BE2C (cell line): Measurements from ENCODE around the gene GRK2.

Source experiments
- DNase-seq: peaks from one replicate; pipeline ENCODE4 v3.0.0-alpha.2; 2020
- H3K27me3 ChIP-seq: fragments of 250-450 bp; sonication (Bioruptor Pico); 2 replicates; pipeline ENCODE4 v1.5.1; 2020; ENCODE audit warnings: mild to moderate bottlenecking
- H3K36me3 ChIP-seq: fragments of 250-450 bp; sonication (Bioruptor Pico); 2 replicates; pipeline ENCODE4 v1.5.1; 2020; ENCODE audit warnings: mild to moderate bottlenecking
- H3K4me1 ChIP-seq: fragments of 250-450 bp; sonication (Bioruptor Pico); 2 replicates; pipeline ENCODE4 v1.5.1; 2020
- H3K4me3 ChIP-seq: 2 replicates; pipeline ENCODE4 v1.5.1; 2011; ENCODE audit warnings: low read depth, low read length
- H3K9me3 ChIP-seq: fragments of 250-450 bp; sonication (Bioruptor Pico); 2 replicates; pipeline ENCODE4 v1.5.1; 2020
- CTCF ChIP-seq: IDR thresholded peaks from 2 replicates; pipeline ENCODE4 v1.5.1; 2012; ENCODE audit warnings: mild to moderate bottlenecking, low read depth, low read length

Gene GRK2

GRCh38 chr11:67313125-67313890, 47.0 kb downstream of the GRK2 start:
- no peaks in the 10 kb centered on the region for H3K9me3 ChIP-seq
- H3K4me1 ChIP-seq = peaks cover 2% of the 10 kb centered on the region; the same call in 1 of the 2 replicates
- no peak for TF ChIP-seq CTCF
- no peaks in the 10 kb centered on the region for H3K27me3 ChIP-seq
- no peak for DNase-seq
- H3K36me3 ChIP-seq = no peaks in the 10 kb centered on the region
- H3K4me3 ChIP-seq = no peak overlapping the region

- DNase-seq = no peak
- Histone ChIP-seq H3K36me3 (no peaks in the 10 kb centered on the region), H3K4me3 (no peak overlapping the region), H3K9me3 (no peaks in the 10 kb centered on the region), H3K27me3 (no peaks in the 10 kb centered on the region), H3K4me1 (peaks cover 2% of the 10 kb centered on the region; the same call in 1 of the 2 replicates)
- TF ChIP-seq CTCF = no peak
These were observed 47.9 kb downstream of the GRK2 start for GRCh38 chr11:67314218-67314617.

GRCh38 chr11:67315325-67315909, 49.1 kb downstream of the GRK2 start:
- Histone ChIP-seq H3K36me3 (no peaks in the 10 kb centered on the region), H3K4me1 (peaks cover 2% of the 10 kb centered on the region; the same call in 1 of the 2 replicates), H3K4me3 (no peak overlapping the region), H3K27me3 (no peaks in the 10 kb centered on the region), H3K9me3 (no peaks in the 10 kb centered on the region)
- no peak for DNase-seq
- no peak for TF ChIP-seq CTCF

- H3K9me3 ChIP-seq = no peaks in the 10 kb centered on the region
- no peaks in the 10 kb centered on the region for H3K27me3 ChIP-seq
- no peak for TF ChIP-seq CTCF
- peaks cover 2% of the 10 kb centered on the region; the same call in 1 of the 2 replicates for H3K4me1 ChIP-seq
- H3K4me3 ChIP-seq = peak overlapping the region; percentile 85
- DNase-seq = no peak
- no peaks in the 10 kb centered on the region for H3K36me3 ChIP-seq
These were observed 50.6 kb downstream of the GRK2 start for GRCh38 chr11:67316882-67317204.

GRCh38 chr11:67317205-67317887, 51.1 kb downstream of the GRK2 start:
- H3K27me3 ChIP-seq = no peaks in the 10 kb centered on the region
- peak overlapping the region; percentile 85 for H3K4me3 ChIP-seq
- TF ChIP-seq CTCF = peak; percentile 92
- peaks cover 2% of the 10 kb centered on the region; the same call in 1 of the 2 replicates for H3K4me1 ChIP-seq
- no peaks in the 10 kb centered on the region for H3K9me3 ChIP-seq
- H3K36me3 ChIP-seq = no peaks in the 10 kb centered on the region
- peak; percentile 98 for DNase-seq
